Measurements from ENCODE around the gene LILRA1.
"Not testable (repeated sequence)": the region's sequence is repeated elsewhere in the genome, so short reads cannot be mapped to it uniquely, and the experiment has no call there.

LILRA1 gene

GRCh38 chr19:54577334-54577733 lies 16.1 kb upstream of the LILRA1 start:
- no peak for DNase-seq (ENCODE audit: low spot score)

GRCh38 chr19:54578268-54578667 lies 15.2 kb upstream of the LILRA1 start:
- not testable (repeated sequence) for DNase-seq (ENCODE audit: low spot score)

- DNase-seq (ENCODE audit: low spot score): no peak
Observed at GRCh38 chr19:54586397-54586796, 7.0 kb upstream of the LILRA1 start.

- DNase-seq (ENCODE audit: low spot score): no peak
Observed at GRCh38 chr19:54587026-54587425, 6.4 kb upstream of the LILRA1 start.

- not testable (repeated sequence) for DNase-seq (ENCODE audit: low spot score)
Observed at GRCh38 chr19:54593931-54594626, 647 bp downstream of the LILRA1 start.

- no peak for DNase-seq (ENCODE audit: low spot score)
Observed at GRCh38 chr19:54594737-54595136, 1.3 kb downstream of the LILRA1 start.

GRCh38 chr19:54595680-54596436 lies 2.4 kb downstream of the LILRA1 start:
- DNase-seq (ENCODE audit: low spot score): not testable (repeated sequence)

- no peak for DNase-seq (ENCODE audit: low spot score)
Observed at GRCh38 chr19:54600212-54600611, 6.8 kb downstream of the LILRA1 start.

- no peak for DNase-seq (ENCODE audit: low spot score)
Observed at GRCh38 chr19:54606230-54606629, 12.8 kb downstream of the LILRA1 start.

GRCh38 chr19:54606891-54607784 lies 13.7 kb downstream of the LILRA1 start:
- DNase-seq (ENCODE audit: low spot score): no peak

- no peak for DNase-seq (ENCODE audit: low spot score)
Observed at GRCh38 chr19:54607785-54608150, 14.3 kb downstream of the LILRA1 start.

GRCh38 chr19:54608205-54608604 lies 14.8 kb downstream of the LILRA1 start:
- DNase-seq (ENCODE audit: low spot score): no peak

- no peak for DNase-seq (ENCODE audit: low spot score)
Observed at GRCh38 chr19:54608792-54609191, 15.4 kb downstream of the LILRA1 start.

- DNase-seq (ENCODE audit: low spot score): no peak
Observed at GRCh38 chr19:54609356-54609791, 15.9 kb downstream of the LILRA1 start.

GRCh38 chr19:54612428-54612827 lies 19.0 kb downstream of the LILRA1 start:
- DNase-seq (ENCODE audit: low spot score): no peak

GRCh38 chr19:54614726-54615125 lies 21.3 kb downstream of the LILRA1 start:
- DNase-seq (ENCODE audit: low spot score): no peak

- DNase-seq (ENCODE audit: low spot score): no peak
Observed at GRCh38 chr19:54616057-54616456, 22.6 kb downstream of the LILRA1 start.

- no peak for DNase-seq (ENCODE audit: low spot score)
Observed at GRCh38 chr19:54616821-54617560, 23.6 kb downstream of the LILRA1 start.

GRCh38 chr19:54620464-54620863 lies 27.0 kb downstream of the LILRA1 start:
- DNase-seq (ENCODE audit: low spot score): no peak

GRCh38 chr19:54622431-54622830 lies 29.0 kb downstream of the LILRA1 start:
- DNase-seq (ENCODE audit: low spot score): no peak

- not testable (repeated sequence) for DNase-seq (ENCODE audit: low spot score)
Observed at GRCh38 chr19:54624234-54624633, 30.8 kb downstream of the LILRA1 start.
